MCF 10A (cell line): ENCODE results near the gene PLEKHJ1. TPM values are rescaled to one million over a fixed set of nuclear protein-coding genes. Genes with fewer than 3 reads are reported as not detected.

ENCODE experiments used
- BruUV-seq: library from RNA; stranded (reverse); fragments of 400-500 nt; replicated peaks from 2 replicates; lab custom pipeline; 2021; lab: Mats Ljungman, UMichigan
- CTCF ChIA-PET: fragments of 300-600 bp; sonication (Branson Sonifier 250); formaldehyde crosslinking; extraction: SDS; loops from one replicate; lab custom pipeline; 2021; ENCODE audit warnings: antibody characterized with exemption, inconsistent platforms; lab: Yijun Ruan, JAX
- POLR2A ChIA-PET: fragments of 300-600, 350-650 bp; sonication (Branson Sonifier 250); formaldehyde crosslinking; extraction: SDS; loops from one replicate; lab custom pipeline; 2020; ENCODE audit warnings: antibody characterized with exemption, inconsistent platforms; lab: Yijun Ruan, JAX
- DNase-seq: peaks from one replicate; pipeline ENCODE4 v3.0.0-alpha.2; 2018; ENCODE audit not compliant: unreplicated experiment
- H3K27ac Mint-ChIP-seq: one replicate; pipeline ENCODE4 v1.8.0; 2022; ENCODE audit warnings: mild to moderate bottlenecking, low read depth, mixed read lengths; ENCODE audit not compliant: unreplicated experiment
- H3K27me3 Mint-ChIP-seq: one replicate; pipeline ENCODE4 v1.8.0; 2022; ENCODE audit warnings: mixed read lengths; ENCODE audit not compliant: insufficient read depth, unreplicated experiment
- H3K36me3 Mint-ChIP-seq: one replicate; pipeline ENCODE4 v1.8.0; 2022; ENCODE audit warnings: mild to moderate bottlenecking, moderate library complexity, mixed read lengths; ENCODE audit not compliant: insufficient read depth, unreplicated experiment
- H3K4me1 Mint-ChIP-seq: one replicate; pipeline ENCODE4 v1.8.0; 2022; ENCODE audit warnings: mixed read lengths; ENCODE audit not compliant: insufficient read depth, unreplicated experiment
- H3K4me3 Mint-ChIP-seq: one replicate; pipeline ENCODE4 v1.8.0; 2022; ENCODE audit warnings: mild to moderate bottlenecking, moderate library complexity, mixed read lengths; ENCODE audit not compliant: unreplicated experiment
- H3K9me3 Mint-ChIP-seq: one replicate; pipeline ENCODE4 v1.8.0; 2022; ENCODE audit warnings: mixed read lengths; ENCODE audit not compliant: unreplicated experiment
- CTCF ChIP-seq: fragments of 200-600 bp; IDR thresholded peaks from one replicate; pipeline ENCODE4 v1.8.0; 2022; ENCODE audit warnings: antibody characterized with exemption, mild to moderate bottlenecking; ENCODE audit not compliant: unreplicated experiment
- intact Hi-C: fragments of 100-400 bp; cut with micrococcal nuclease; formaldehyde crosslinking; loops from 2 replicates; pipeline ENCODE4 v1.14.1; 2022
- total RNA-seq: library from RNA; stranded (reverse); gene quantifications from 2 replicates; pipeline ENCODE4 v1.2.3, GENCODE V29; 2022

PLEKHJ1 gene
- total RNA-seq, 1 experiment from 2014 or later, result 54.1 TPM

- BruUV-seq, result no TSS peak
- peaks cover 19% of the 10 kb centered on the region for H3K4me1 Mint-ChIP-seq
- intact Hi-C loops, result loop anchor here (1.0 to 10.0 kb wide), 2 partner anchors 116 to 340 kb away; no protein-coding TSS in a partner anchor
- TF ChIP-seq CTCF, result peak; percentile 60
- H3K27me3 Mint-ChIP-seq, result no peaks in the 10 kb centered on the region
- H3K4me3 Mint-ChIP-seq, result peak overlapping the region; percentile 28
- H3K9me3 Mint-ChIP-seq, result no peaks in the 10 kb centered on the region
- peak; percentile 74 for DNase-seq
- ChIA-PET CTCF (interaction anchor here (0.6 to 2.4 kb wide), 11 partner anchors 8 to 133 kb away, joined by 3 to 10 read pairs (median 6); partner anchors contain the start of gene PLEKHJ1), POLR2A (no interaction called here)
- H3K36me3 Mint-ChIP-seq, result peaks cover 60% of the 10 kb centered on the region
- H3K27ac Mint-ChIP-seq, result no peak overlapping the region
Measured at GRCh38 chr19:2274931-2275535, 38.9 kb upstream of the PLEKHJ1 start.

DNA sequence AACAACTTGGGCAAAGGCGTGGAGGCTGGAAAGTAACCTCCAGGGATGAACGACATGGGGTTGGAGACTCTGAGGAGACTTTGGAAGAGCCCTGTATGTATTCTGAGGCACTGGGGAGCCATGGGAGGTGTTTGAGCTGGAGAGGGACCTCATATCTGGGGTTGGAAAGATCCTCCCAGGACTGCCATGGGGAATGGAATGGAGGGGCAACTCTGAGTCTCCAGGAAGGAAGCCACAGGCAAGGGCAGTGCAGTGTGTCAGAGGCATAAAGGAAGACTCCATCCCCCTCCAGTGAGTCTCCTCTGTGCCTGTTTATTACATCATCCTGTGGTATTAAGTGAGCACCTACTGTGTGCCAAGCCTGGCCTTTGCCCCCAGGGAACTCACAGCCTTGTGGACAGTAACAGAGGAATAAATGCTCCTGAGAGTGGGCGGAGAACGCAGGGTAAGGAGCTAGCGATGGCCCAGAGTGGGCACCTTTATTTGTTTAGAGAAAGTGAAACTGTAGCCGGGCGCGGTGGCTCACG lies 38.1 kb upstream of the PLEKHJ1 start:
- intact Hi-C loops, result loop anchor here (10.0 kb wide), 1 partner anchor 341 kb away; no protein-coding TSS in a partner anchor
- TF ChIP-seq CTCF, result no peak
- no peak overlapping the region for H3K27ac Mint-ChIP-seq
- no TSS peak for BruUV-seq
- H3K27me3 Mint-ChIP-seq, result no peaks in the 10 kb centered on the region
- POLR2A ChIA-PET, result interaction anchor here (0.8 to 1.5 kb wide), 2 partner anchors 35 to 37 kb away, joined by 3 read pairs; no protein-coding TSS in a partner anchor
- peaks cover 19% of the 10 kb centered on the region for H3K4me1 Mint-ChIP-seq
- CTCF ChIA-PET, result interaction anchor here (0.5 to 2.4 kb wide), 16 partner anchors 9 to 133 kb away, joined by 3 to 10 read pairs (median 4); partner anchors contain the start of gene PLEKHJ1
- DNase-seq, result no peak
- H3K9me3 Mint-ChIP-seq, result no peaks in the 10 kb centered on the region
- H3K36me3 Mint-ChIP-seq, result peaks cover 64% of the 10 kb centered on the region
- peak overlapping the region; percentile 50 for H3K4me3 Mint-ChIP-seq

- peaks cover 68% of the 10 kb centered on the region for H3K36me3 Mint-ChIP-seq
- no peaks in the 10 kb centered on the region for H3K9me3 Mint-ChIP-seq
- H3K4me1 Mint-ChIP-seq, result peaks cover 19% of the 10 kb centered on the region
- BruUV-seq, result no TSS peak
- DNase-seq, result peak; percentile 73
- peak; percentile 94 for TF ChIP-seq CTCF
- H3K27me3 Mint-ChIP-seq, result no peaks in the 10 kb centered on the region
- ChIA-PET POLR2A (interaction anchor here (0.8 to 1.5 kb wide), 2 partner anchors 34 to 36 kb away, joined by 3 read pairs; no protein-coding TSS in a partner anchor), CTCF (interaction anchor here (0.5 to 2.5 kb wide), 11 partner anchors 10 to 118 kb away, joined by 3 to 20 read pairs (median 4); no protein-coding TSS in a partner anchor)
- H3K4me3 Mint-ChIP-seq, result peak overlapping the region; percentile 91
- H3K27ac Mint-ChIP-seq, result no peak overlapping the region
- intact Hi-C loops, result loop anchor here (1.0 to 10.0 kb wide), 3 partner anchors 37 to 341 kb away; partner anchors contain the start of genes PLEKHJ1 and SF3A2
Measured at GRCh38 chr19:2273356-2274184, 37.4 kb upstream of the PLEKHJ1 start.
